ENCODE data around the gene SPOCK2.

DNA sequence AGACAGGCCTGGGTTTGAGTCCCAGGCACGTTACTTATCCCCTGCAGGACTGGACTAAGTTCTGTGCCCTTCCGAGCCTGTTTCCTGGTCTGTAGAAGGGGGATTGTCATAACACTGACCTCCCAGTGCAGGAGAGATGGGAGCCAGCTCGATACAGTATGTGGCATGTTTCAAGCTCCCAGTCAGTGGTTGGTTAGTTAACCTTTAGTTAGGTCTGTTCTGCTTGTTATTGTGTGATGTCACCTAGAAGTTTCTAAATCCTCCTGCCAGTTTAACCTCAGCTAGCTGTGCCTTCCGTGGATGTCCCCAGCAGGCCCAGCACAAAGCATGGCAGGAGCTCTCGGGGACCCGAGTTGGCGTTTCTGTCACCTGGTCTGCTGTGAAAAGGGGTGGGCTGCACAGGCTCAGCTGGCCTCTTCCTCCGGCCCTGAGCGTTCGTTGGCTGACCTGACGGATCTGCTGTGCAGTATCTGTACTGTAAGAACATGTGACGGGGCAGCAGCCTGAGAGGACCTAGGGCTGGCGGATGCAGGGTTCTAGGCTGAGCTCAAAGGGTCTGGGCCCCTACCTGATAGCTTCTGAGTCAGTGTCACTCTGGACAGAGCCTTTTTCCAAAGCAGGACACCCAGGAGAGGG, 53.0 kb downstream of the SPOCK2 start:
- no peak for TF ChIP-seq POLR2A (IDR thresholded peaks at IDR 0.05)
- TF ChIP-seq, protein P1, sequence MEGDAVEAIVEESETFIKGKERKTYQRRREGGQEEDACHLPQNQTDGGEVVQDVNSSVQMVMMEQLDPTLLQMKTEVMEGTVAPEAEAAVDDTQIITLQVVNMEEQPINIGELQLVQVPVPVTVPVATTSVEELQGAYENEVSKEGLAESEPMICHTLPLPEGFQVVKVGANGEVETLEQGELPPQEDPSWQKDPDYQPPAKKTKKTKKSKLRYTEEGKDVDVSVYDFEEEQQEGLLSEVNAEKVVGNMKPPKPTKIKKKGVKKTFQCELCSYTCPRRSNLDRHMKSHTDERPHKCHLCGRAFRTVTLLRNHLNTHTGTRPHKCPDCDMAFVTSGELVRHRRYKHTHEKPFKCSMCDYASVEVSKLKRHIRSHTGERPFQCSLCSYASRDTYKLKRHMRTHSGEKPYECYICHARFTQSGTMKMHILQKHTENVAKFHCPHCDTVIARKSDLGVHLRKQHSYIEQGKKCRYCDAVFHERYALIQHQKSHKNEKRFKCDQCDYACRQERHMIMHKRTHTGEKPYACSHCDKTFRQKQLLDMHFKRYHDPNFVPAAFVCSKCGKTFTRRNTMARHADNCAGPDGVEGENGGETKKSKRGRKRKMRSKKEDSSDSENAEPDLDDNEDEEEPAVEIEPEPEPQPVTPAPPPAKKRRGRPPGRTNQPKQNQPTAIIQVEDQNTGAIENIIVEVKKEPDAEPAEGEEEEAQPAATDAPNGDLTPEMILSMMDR (IDR thresholded peaks at IDR 0.05 in 4 of 5, conservative IDR thresholded peaks at IDR 0.05 in 1 of 5): no peak

Measured in gastrocnemius medialis (tissue), 4 donors.